ENCODE measurements around the gene ITGA11.

The ITGA11 gene

GRCh38 chr15:68410466-68411342 is 21.3 kb downstream of the ITGA11 start:
- H2AFZ ChIP-seq (ENCODE audit: low read length, unreplicated experiment) = no peak overlapping the region
- no peak overlapping the region for H3K4me3 ChIP-seq (ENCODE audit: low read depth, low read length)
- no peaks in the 10 kb centered on the region for H3K4me1 ChIP-seq (ENCODE audit: control insufficient read depth, insufficient read depth, low read length, unreplicated experiment)

DNA sequence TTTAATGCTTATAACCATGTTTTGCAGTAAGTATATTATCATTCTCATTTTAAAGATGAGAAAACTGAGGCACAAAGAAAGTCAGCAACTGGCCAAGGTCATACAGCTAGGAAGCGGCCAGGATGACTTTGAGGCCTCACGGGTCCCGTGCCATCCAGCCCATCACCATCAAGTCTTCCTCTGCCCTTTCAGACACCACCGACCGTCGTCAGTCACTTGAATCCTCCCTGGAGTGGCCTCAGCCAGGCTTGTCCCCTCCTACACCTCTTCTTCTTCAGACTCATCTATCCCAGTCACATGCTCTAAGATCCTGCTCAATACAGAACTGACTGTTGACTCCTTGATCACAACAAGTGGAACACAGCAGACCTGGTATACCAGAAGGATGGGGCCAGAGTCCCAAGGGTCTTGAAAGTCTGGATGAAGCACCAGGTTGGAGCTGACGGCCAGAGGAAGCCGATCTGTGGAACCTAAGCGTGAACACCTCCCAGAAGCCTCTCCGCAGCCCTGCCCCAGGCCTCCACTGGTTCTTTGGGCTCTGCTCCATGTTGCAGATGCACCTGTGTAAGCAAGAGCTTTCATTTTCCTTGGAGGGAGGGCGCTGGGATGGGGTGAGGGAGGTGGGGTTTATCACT is 22.1 kb downstream of the ITGA11 start:
- Histone ChIP-seq H3K4me1 (ENCODE audit: control insufficient read depth, insufficient read depth, low read length, unreplicated experiment) (no peaks in the 10 kb centered on the region), H3K27ac (ENCODE audit: low read depth, low read length) (no peak overlapping the region), H3K79me2 (ENCODE audit: control insufficient read depth, insufficient read depth, low read length, unreplicated experiment) (no peaks in the 10 kb centered on the region), H2AFZ (ENCODE audit: low read length, unreplicated experiment) (no peak overlapping the region), H3K36me3 (ENCODE audit: insufficient read depth, low read length) (no peaks in the 10 kb centered on the region), H3K27me3 (ENCODE audit: insufficient read depth, low read length) (no peaks in the 10 kb centered on the region), H3K4me3 (ENCODE audit: low read depth, low read length) (no peak overlapping the region)

More at GRCh38 chr15:68410466-68411342, 21.3 kb downstream of the ITGA11 start:
- no peaks in the 10 kb centered on the region for H3K36me3 ChIP-seq (ENCODE audit: insufficient read depth, low read length)
- no peaks in the 10 kb centered on the region for H3K27me3 ChIP-seq (ENCODE audit: insufficient read depth, low read length)
- H3K79me2 ChIP-seq (ENCODE audit: control insufficient read depth, insufficient read depth, low read length, unreplicated experiment) = no peaks in the 10 kb centered on the region
- H3K27ac ChIP-seq (ENCODE audit: low read depth, low read length) = no peak overlapping the region

DNA sequence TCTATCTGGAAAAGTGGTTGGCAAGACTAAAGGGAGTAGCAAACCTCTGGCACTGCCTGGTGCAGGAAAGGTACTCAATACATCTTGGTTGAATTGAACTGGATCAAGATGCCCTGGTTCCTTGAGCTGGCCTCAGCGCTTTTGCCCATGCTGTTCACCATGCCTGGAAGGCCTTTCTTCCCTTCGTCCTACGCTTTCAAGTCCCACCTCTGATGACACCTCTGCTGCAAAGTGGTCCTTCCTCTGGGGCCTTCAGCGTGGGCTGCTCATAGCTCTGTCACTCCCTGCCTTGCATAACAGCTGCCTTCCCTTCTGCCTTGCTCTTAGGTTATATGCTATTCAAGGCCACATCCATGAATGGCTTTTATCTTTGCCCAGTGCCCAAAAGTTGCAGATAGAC is 23.0 kb downstream of the ITGA11 start:
- Histone ChIP-seq H3K4me3 (ENCODE audit: low read depth, low read length) (no peak overlapping the region), H3K27ac (ENCODE audit: low read depth, low read length) (no peak overlapping the region), H3K27me3 (ENCODE audit: insufficient read depth, low read length) (no peaks in the 10 kb centered on the region), H2AFZ (ENCODE audit: low read length, unreplicated experiment) (no peak overlapping the region), H3K79me2 (ENCODE audit: control insufficient read depth, insufficient read depth, low read length, unreplicated experiment) (no peaks in the 10 kb centered on the region), H3K36me3 (ENCODE audit: insufficient read depth, low read length) (no peaks in the 10 kb centered on the region), H3K4me1 (ENCODE audit: control insufficient read depth, insufficient read depth, low read length, unreplicated experiment) (no peaks in the 10 kb centered on the region)

- Histone ChIP-seq H3K4me3 (ENCODE audit: low read depth, low read length) (no peak overlapping the region), H3K27me3 (ENCODE audit: insufficient read depth, low read length) (no peaks in the 10 kb centered on the region), H3K79me2 (ENCODE audit: control insufficient read depth, insufficient read depth, low read length, unreplicated experiment) (no peaks in the 10 kb centered on the region), H2AFZ (ENCODE audit: low read length, unreplicated experiment) (no peak overlapping the region), H3K27ac (ENCODE audit: low read depth, low read length) (no peak overlapping the region), H3K36me3 (ENCODE audit: insufficient read depth, low read length) (no peaks in the 10 kb centered on the region), H3K4me1 (ENCODE audit: control insufficient read depth, insufficient read depth, low read length, unreplicated experiment) (no peaks in the 10 kb centered on the region)
Observed at GRCh38 chr15:68407886-68408881, 23.8 kb downstream of the ITGA11 start.

DNA sequence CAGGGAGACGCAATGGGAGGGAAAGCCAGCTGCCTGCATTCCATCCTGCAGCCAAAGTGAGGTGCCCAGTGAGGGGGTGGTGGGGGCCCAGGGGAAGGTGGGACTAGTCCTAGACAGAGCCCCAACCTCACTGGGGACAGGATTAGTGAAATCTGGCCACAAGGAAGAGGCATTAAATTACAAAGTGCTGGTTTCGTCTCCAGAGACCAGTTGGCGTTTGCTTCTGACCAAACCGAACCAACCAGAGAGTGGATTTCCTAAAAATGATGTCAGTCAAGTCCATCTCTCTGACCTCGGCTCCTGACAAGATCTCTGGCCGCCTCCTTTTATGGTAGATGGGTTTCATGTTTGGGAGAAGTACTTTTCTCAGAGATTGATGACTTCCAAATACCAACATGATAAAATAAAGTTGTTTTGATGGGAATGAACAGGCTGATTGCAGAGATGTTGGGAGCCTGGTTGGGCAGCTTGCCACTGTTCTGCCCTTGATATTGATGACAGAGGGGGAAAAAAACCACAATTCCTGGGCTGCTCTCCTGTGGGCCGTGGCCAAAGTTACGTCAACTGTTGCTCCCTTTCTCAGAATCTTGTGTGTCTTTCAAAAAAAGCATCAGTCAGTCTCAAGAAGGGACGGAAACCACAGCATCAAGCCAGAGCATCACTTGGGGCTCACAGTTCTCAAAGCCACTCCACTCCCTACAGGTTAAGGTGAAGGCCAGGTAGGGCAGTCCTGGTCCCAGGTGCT is 24.6 kb downstream of the ITGA11 start:
- Histone ChIP-seq H3K79me2 (ENCODE audit: control insufficient read depth, insufficient read depth, low read length, unreplicated experiment) (no peaks in the 10 kb centered on the region), H2AFZ (ENCODE audit: low read length, unreplicated experiment) (no peak overlapping the region), H3K4me3 (ENCODE audit: low read depth, low read length) (no peak overlapping the region), H3K27ac (ENCODE audit: low read depth, low read length) (no peak overlapping the region), H3K27me3 (ENCODE audit: insufficient read depth, low read length) (no peaks in the 10 kb centered on the region), H3K4me1 (ENCODE audit: control insufficient read depth, insufficient read depth, low read length, unreplicated experiment) (no peaks in the 10 kb centered on the region), H3K36me3 (ENCODE audit: insufficient read depth, low read length) (no peaks in the 10 kb centered on the region)

DNA sequence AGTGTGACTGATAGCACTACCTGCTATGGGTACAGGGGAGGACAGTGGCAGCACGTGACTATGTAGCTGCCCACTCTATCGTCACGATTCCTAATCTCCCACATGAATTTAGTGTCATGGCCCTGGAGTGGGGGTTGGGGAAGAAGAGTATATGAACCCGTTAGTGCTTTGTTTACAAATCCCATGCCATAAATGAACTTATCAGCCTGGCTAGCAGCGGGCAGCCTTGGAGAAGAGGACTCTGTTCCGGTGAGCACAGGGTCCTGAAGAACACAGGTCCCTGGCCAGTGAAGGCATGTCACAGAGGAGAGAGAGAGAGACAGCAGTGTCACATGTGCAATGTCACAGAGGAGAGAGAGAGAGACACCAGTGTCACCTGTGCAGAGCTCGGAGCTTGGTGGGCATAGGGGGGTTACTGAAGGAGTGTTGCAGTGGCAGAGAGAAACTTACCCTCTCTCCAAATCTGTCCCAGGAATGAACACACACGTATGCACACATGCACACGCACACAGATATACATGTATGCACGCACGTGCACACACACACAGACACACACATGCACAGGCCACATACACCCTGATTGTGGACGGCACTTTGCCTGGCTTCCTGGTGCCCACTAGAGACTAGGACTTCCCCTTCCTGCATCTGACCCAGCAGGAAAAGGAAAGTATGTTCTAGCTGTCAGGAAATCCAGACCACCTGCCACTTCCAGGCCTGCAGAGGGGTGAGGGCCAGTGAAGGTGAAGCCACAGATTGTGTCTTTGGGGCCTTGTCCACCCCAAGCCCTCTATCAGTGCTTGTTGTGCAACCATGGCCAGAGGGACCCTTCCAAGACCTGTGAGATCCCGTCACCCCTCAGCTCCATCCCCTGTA is 26.3 kb downstream of the ITGA11 start:
- H2AFZ ChIP-seq (ENCODE audit: low read length, unreplicated experiment) = no peak overlapping the region
- H3K4me1 ChIP-seq (ENCODE audit: control insufficient read depth, insufficient read depth, low read length, unreplicated experiment) = no peaks in the 10 kb centered on the region
- H3K36me3 ChIP-seq (ENCODE audit: insufficient read depth, low read length) = 0 out of 2 replicates have a peak, but pooled peaks cover 3% of the 10 kb centered on the region
- no peak overlapping the region for H3K27ac ChIP-seq (ENCODE audit: low read depth, low read length)
- no peaks in the 10 kb centered on the region for H3K27me3 ChIP-seq (ENCODE audit: insufficient read depth, low read length)
- H3K79me2 ChIP-seq (ENCODE audit: control insufficient read depth, insufficient read depth, low read length, unreplicated experiment) = no peaks in the 10 kb centered on the region
- no peak overlapping the region for H3K4me3 ChIP-seq (ENCODE audit: low read depth, low read length)

GRCh38 chr15:68404056-68404798 is 27.7 kb downstream of the ITGA11 start:
- Histone ChIP-seq H3K36me3 (ENCODE audit: insufficient read depth, low read length) (0 out of 2 replicates have a peak, but pooled peaks cover 3% of the 10 kb centered on the region), H3K27ac (ENCODE audit: low read depth, low read length) (no peak overlapping the region), H3K4me3 (ENCODE audit: low read depth, low read length) (no peak overlapping the region), H3K27me3 (ENCODE audit: insufficient read depth, low read length) (no peaks in the 10 kb centered on the region), H2AFZ (ENCODE audit: low read length, unreplicated experiment) (no peak overlapping the region), H3K4me1 (ENCODE audit: control insufficient read depth, insufficient read depth, low read length, unreplicated experiment) (peaks cover 5% of the 10 kb centered on the region), H3K79me2 (ENCODE audit: control insufficient read depth, insufficient read depth, low read length, unreplicated experiment) (no peaks in the 10 kb centered on the region)

GRCh38 chr15:68403161-68403941 is 28.6 kb downstream of the ITGA11 start:
- Histone ChIP-seq H3K27me3 (ENCODE audit: insufficient read depth, low read length) (no peaks in the 10 kb centered on the region), H3K4me1 (ENCODE audit: control insufficient read depth, insufficient read depth, low read length, unreplicated experiment) (peaks cover 5% of the 10 kb centered on the region), H3K36me3 (ENCODE audit: insufficient read depth, low read length) (0 out of 2 replicates have a peak, but pooled peaks cover 3% of the 10 kb centered on the region), H3K79me2 (ENCODE audit: control insufficient read depth, insufficient read depth, low read length, unreplicated experiment) (no peaks in the 10 kb centered on the region), H3K4me3 (ENCODE audit: low read depth, low read length) (no peak overlapping the region), H3K27ac (ENCODE audit: low read depth, low read length) (no peak overlapping the region), H2AFZ (ENCODE audit: low read length, unreplicated experiment) (no peak overlapping the region)

Data from ACC112 (cell line).